ENCODE data around the gene MBP.
"Not testable (repeated sequence)": the region's sequence is repeated elsewhere in the genome, so short reads cannot be mapped to it uniquely, and the experiment has no call there.

MBP gene

GRCh38 chr18:76997951-76998808 lies 134.4 kb downstream of the MBP start:
- DNase-seq, result no peak

- no peak for DNase-seq
These were observed 136.2 kb downstream of the MBP start for GRCh38 chr18:76996429-76996828.

GRCh38 chr18:76995896-76996295 lies 136.7 kb downstream of the MBP start:
- no peak for DNase-seq

GRCh38 chr18:76994086-76994654 lies 138.4 kb downstream of the MBP start:
- DNase-seq, result no peak

GRCh38 chr18:76993573-76993972 lies 139.0 kb downstream of the MBP start:
- no peak for DNase-seq

- DNase-seq, result no peak
These were observed 139.5 kb downstream of the MBP start for GRCh38 chr18:76993085-76993382.

GRCh38 chr18:76992226-76993084 lies 140.1 kb downstream of the MBP start:
- no peak for DNase-seq

GRCh38 chr18:76991021-76991688 lies 141.4 kb downstream of the MBP start:
- DNase-seq, result no peak

GRCh38 chr18:76990343-76991020 lies 142.1 kb downstream of the MBP start:
- DNase-seq, result not testable (repeated sequence)

GRCh38 chr18:76989647-76990190 lies 142.9 kb downstream of the MBP start:
- no peak for DNase-seq

GRCh38 chr18:76988827-76989646 lies 143.5 kb downstream of the MBP start:
- DNase-seq, result no peak

- no peak for DNase-seq
These were observed 144.4 kb downstream of the MBP start for GRCh38 chr18:76988031-76988826.

- no peak for DNase-seq
These were observed 146.2 kb downstream of the MBP start for GRCh38 chr18:76986406-76986805.

- no peak for DNase-seq
These were observed 146.7 kb downstream of the MBP start for GRCh38 chr18:76985951-76986236.

- no peak for DNase-seq
These were observed 147.2 kb downstream of the MBP start for GRCh38 chr18:76985156-76985950.

- no peak for DNase-seq
These were observed 148.1 kb downstream of the MBP start for GRCh38 chr18:76984193-76985155.

GRCh38 chr18:76983613-76984051 lies 149.0 kb downstream of the MBP start:
- DNase-seq, result no peak

- peak; percentile 6 for DNase-seq
These were observed 149.6 kb downstream of the MBP start for GRCh38 chr18:76982841-76983583.
